Heart left ventricle (tissue), 13 donors: ENCODE measurements around the gene FAM20B.

Source experiments
- CTCF ChIP-seq, 12 donors: fragments of 200-600 bp; sonication (generic) in 4 of 12; IDR thresholded peaks; one replicate each; pipeline versions ENCODE4 v1.5.0 to v1.8.0; 2018 to 2022; ENCODE audit warnings: antibody characterized with exemption in 12 of 12, mild to moderate bottlenecking in 5 of 12
- POLR2A ChIP-seq, 2 donors: fragments of 450-650 bp; IDR thresholded peaks; one replicate each; pipeline ENCODE4 v1.6.1; 2017; ENCODE audit warnings: antibody characterized with exemption in 2 of 2, mild to moderate bottlenecking in 2 of 2, moderate library complexity in 2 of 2
- donor health status: ischemic (EF 13 %, LVEDD 7.1; RV severe dilation, severe dysfunction).
- donor health status: DM: no; HTN: yes; CAD: no.
- donor health status: DM: no; HTN: no; CAD: no.
- donor health status: ischemic (EF 25% LVEDD 6.9; RV normal size, moderate dysfunction).
- donor health status: ischemic (EF 25% LVEDD 5.7; RV mildly dilated, moderate dysfunction).
- donor health status: ischemic (EF 35%, LVEDD 5.7; RV mildly dilated, moderate dysfunction).
- donor health status: nonischemic (EF 11% LVEDD 7.7; RV severe dilation, severe dysfunction).
- donor health status: DM: yes; HTN: yes; CAD: no.
- donor health status: PGD.
- donor health status: ischemic (EF 29% LVEDD 5.4; RV normal size, mild dysfunction).
- donor health status: nonischemic (EF 23%, LVEDD 6.1; RV moderate dilation, normal function).

GRCh38 chr1:178993559-178993958 is 32.1 kb upstream of the FAM20B start:
- TF ChIP-seq CTCF (IDR thresholded peaks at IDR 0.05) (no peak), POLR2A (IDR thresholded peaks at IDR 0.05) (no peak)
